HEK293T (cell line): Measurements from ENCODE around the gene BMP7.

Source experiments
- ARNT ChIP-seq: fragments of 450-650 bp; IDR thresholded peaks from 2 replicates; pipeline ENCODE4 v1.6.1; 2017; ENCODE audit warnings: mild to moderate bottlenecking
- CTBP1 ChIP-seq: fragments of 450-650 bp; IDR thresholded peaks from 2 replicates; pipeline ENCODE4 v1.6.1; 2016; ENCODE audit warnings: borderline replicate concordance
- FOXA1 ChIP-seq: fragments of 450-650 bp; IDR thresholded peaks from 2 replicates; pipeline ENCODE4 v1.6.1; 2016; ENCODE audit warnings: mild to moderate bottlenecking
- FOXM1 ChIP-seq: fragments of 450-650 bp; IDR thresholded peaks from 2 replicates; pipeline ENCODE4 v1.6.1; 2017; ENCODE audit warnings: mild to moderate bottlenecking, borderline replicate concordance
- HDGF ChIP-seq: fragments of 450-650 bp; IDR thresholded peaks from 2 replicates; pipeline ENCODE4 v1.6.1; 2017; ENCODE audit warnings: antibody characterized with exemption, borderline replicate concordance
- L3MBTL2 ChIP-seq: fragments of 450-650 bp; conservative IDR thresholded peaks from 2 replicates; pipeline ENCODE4 v1.6.1; 2016; ENCODE audit warnings: mild to moderate bottlenecking
- LEF1 ChIP-seq: fragments of 450-650 bp; IDR thresholded peaks from 2 replicates; pipeline ENCODE4 v1.6.1; 2017; ENCODE audit warnings: mild to moderate bottlenecking, borderline replicate concordance
- NFRKB ChIP-seq: fragments of 450-650 bp; IDR thresholded peaks from 2 replicates; pipeline ENCODE4 v1.6.1; 2016; ENCODE audit warnings: mild to moderate bottlenecking, moderate library complexity
- SP1 ChIP-seq: fragments of 450-650 bp; IDR thresholded peaks from 2 replicates; pipeline ENCODE4 v1.6.1; 2017
- SUZ12 ChIP-seq: fragments of 450-650 bp; IDR thresholded peaks from 2 replicates; pipeline ENCODE4 v1.6.1; 2016; ENCODE audit warnings: mild to moderate bottlenecking
- ZNF384 ChIP-seq: fragments of 450-650 bp; IDR thresholded peaks from 2 replicates; pipeline ENCODE4 v1.6.1; 2016

GRCh38 chr20:57146155-57146554 lies 120.3 kb downstream of the BMP7 start:
- TF ChIP-seq FOXM1 (no peak), FOXA1 (no peak), HDGF (no peak), L3MBTL2 (no peak), SUZ12 (no peak), CTBP1 (no peak), NFRKB (no peak), ZNF384 (no peak), ARNT (no peak), LEF1 (no peak), SP1 (no peak)
